ENCODE results near the gene REV1.
"Not testable (repeated sequence)": the region's sequence is repeated elsewhere in the genome, so short reads cannot be mapped to it uniquely, and the experiment has no call there.

Gene REV1

GRCh38 chr2:99485824-99486223, 4.0 kb downstream of the REV1 start:
- no peak for DNase-seq

- no peak for DNase-seq
These were observed 4.4 kb downstream of the REV1 start for GRCh38 chr2:99485411-99485810.

GRCh38 chr2:99484205-99484604, 5.6 kb downstream of the REV1 start:
- no peak for DNase-seq

GRCh38 chr2:99481941-99482340, 7.9 kb downstream of the REV1 start:
- no peak for DNase-seq

- DNase-seq: no peak
These were observed 8.3 kb downstream of the REV1 start for GRCh38 chr2:99481527-99481926.

GRCh38 chr2:99480390-99480789, 9.4 kb downstream of the REV1 start:
- no peak for DNase-seq

GRCh38 chr2:99478632-99479031, 11.2 kb downstream of the REV1 start:
- DNase-seq: no peak

- no peak for DNase-seq
These were observed 12.8 kb downstream of the REV1 start for GRCh38 chr2:99477054-99477453.

GRCh38 chr2:99476629-99477028, 13.2 kb downstream of the REV1 start:
- DNase-seq: no peak

- not testable (repeated sequence) for DNase-seq
These were observed 14.7 kb downstream of the REV1 start for GRCh38 chr2:99475095-99475494.

- DNase-seq: no peak
These were observed 16.2 kb downstream of the REV1 start for GRCh38 chr2:99473518-99474083.

- no peak for DNase-seq
These were observed 17.2 kb downstream of the REV1 start for GRCh38 chr2:99472600-99472960.

GRCh38 chr2:99471654-99472599, 17.9 kb downstream of the REV1 start:
- no peak for DNase-seq

GRCh38 chr2:99470957-99471356, 18.9 kb downstream of the REV1 start:
- DNase-seq: no peak

- DNase-seq: not testable (repeated sequence)
These were observed 19.4 kb downstream of the REV1 start for GRCh38 chr2:99470459-99470858.

- no peak for DNase-seq
These were observed 20.4 kb downstream of the REV1 start for GRCh38 chr2:99469394-99469793.

GRCh38 chr2:99468155-99468554, 21.7 kb downstream of the REV1 start:
- no peak for DNase-seq

- no peak for DNase-seq
These were observed 22.4 kb downstream of the REV1 start for GRCh38 chr2:99467390-99467789.

- no peak for DNase-seq
These were observed 27.9 kb downstream of the REV1 start for GRCh38 chr2:99461828-99462483.

- no peak for DNase-seq
These were observed 31.3 kb downstream of the REV1 start for GRCh38 chr2:99458529-99458928.

GRCh38 chr2:99451686-99452085, 38.1 kb downstream of the REV1 start:
- no peak for DNase-seq

GRCh38 chr2:99451280-99451679, 38.5 kb downstream of the REV1 start:
- DNase-seq: no peak

- no peak for DNase-seq
These were observed 39.6 kb downstream of the REV1 start for GRCh38 chr2:99450199-99450598.

GRCh38 chr2:99448556-99448955, 41.3 kb downstream of the REV1 start:
- no peak for DNase-seq

All from stimulated activated CD4-positive, alpha-beta T cell treated with anti-CD3 and anti-CD28 coated beads, Interleukin-4, amount 100 ng/mL, for 1 hour (primary cell).